Ishikawa (cell line): ENCODE measurements around the gene GALNT14.

Experiments
- CEBPB ChIP-seq: IDR thresholded peaks from 2 replicates; pipeline ENCODE4 v1.6.1; 2012
- CREB1 ChIP-seq: IDR thresholded peaks from 2 replicates; pipeline ENCODE4 v1.6.1; 2012; ENCODE audit warnings: low read depth
- EGR1 ChIP-seq: IDR thresholded peaks from 2 replicates; pipeline ENCODE4 v1.6.1; 2012
- EP300 ChIP-seq: IDR thresholded peaks from 2 replicates; pipeline ENCODE4 v1.6.1; 2012; ENCODE audit warnings: borderline replicate concordance
- FOXM1 ChIP-seq: IDR thresholded peaks from 2 replicates; pipeline ENCODE4 v1.6.1; 2012; ENCODE audit warnings: low read depth, borderline replicate concordance
- NFIC ChIP-seq: IDR thresholded peaks from 2 replicates; pipeline ENCODE4 v1.6.1; 2012
- RAD21 ChIP-seq: IDR thresholded peaks from 2 replicates; pipeline ENCODE4 v1.6.1; 2012; ENCODE audit warnings: low read depth
- REST ChIP-seq: IDR thresholded peaks from 2 replicates; pipeline ENCODE4 v1.6.1; 2012; ENCODE audit warnings: low read depth, mild to moderate bottlenecking
- TAF1 ChIP-seq: IDR thresholded peaks from 2 replicates; pipeline ENCODE4 v1.6.1; 2012; ENCODE audit warnings: low read depth, mild to moderate bottlenecking
- TCF12 ChIP-seq: IDR thresholded peaks from 2 replicates; pipeline ENCODE4 v1.6.1; 2012; ENCODE audit warnings: low read depth
- TEAD4 ChIP-seq: IDR thresholded peaks from 2 replicates; pipeline ENCODE4 v1.6.1; 2012
- YY1 ChIP-seq: IDR thresholded peaks from 2 replicates; pipeline ENCODE4 v1.6.1; 2012; ENCODE audit warnings: low read depth
- ZBTB7A ChIP-seq: IDR thresholded peaks from 2 replicates; pipeline ENCODE4 v1.6.1; 2012; ENCODE audit warnings: low read depth
- TF ChIP-seq, protein P1 (sequence below): IDR thresholded peaks from 2 replicates; pipeline ENCODE4 v1.6.1; 2012
- TF ChIP-seq, protein P2 (sequence below): IDR thresholded peaks from 2 replicates; pipeline ENCODE4 v1.6.1; 2012

Gene GALNT14

GRCh38 chr2:30959653-30960052 is 178.6 kb downstream of the GALNT14 start:
- TF ChIP-seq TAF1 = no peak
- TF ChIP-seq, protein P1, sequence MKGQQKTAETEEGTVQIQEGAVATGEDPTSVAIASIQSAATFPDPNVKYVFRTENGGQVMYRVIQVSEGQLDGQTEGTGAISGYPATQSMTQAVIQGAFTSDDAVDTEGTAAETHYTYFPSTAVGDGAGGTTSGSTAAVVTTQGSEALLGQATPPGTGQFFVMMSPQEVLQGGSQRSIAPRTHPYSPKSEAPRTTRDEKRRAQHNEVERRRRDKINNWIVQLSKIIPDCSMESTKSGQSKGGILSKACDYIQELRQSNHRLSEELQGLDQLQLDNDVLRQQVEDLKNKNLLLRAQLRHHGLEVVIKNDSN = 0 out of 2 replicates have a peak, but pooled peaks have one; percentile 22
- no peak for TF ChIP-seq TCF12
- no peak for TF ChIP-seq RAD21
- TF ChIP-seq EP300 = no peak
- TF ChIP-seq TEAD4 = no peak
- TF ChIP-seq, protein P2, sequence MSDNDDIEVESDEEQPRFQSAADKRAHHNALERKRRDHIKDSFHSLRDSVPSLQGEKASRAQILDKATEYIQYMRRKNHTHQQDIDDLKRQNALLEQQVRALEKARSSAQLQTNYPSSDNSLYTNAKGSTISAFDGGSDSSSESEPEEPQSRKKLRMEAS = no peak

GRCh38 chr2:30958918-30959265 is 179.3 kb downstream of the GALNT14 start:
- no peak for TF ChIP-seq RAD21
- TF ChIP-seq NFIC = no peak
- TF ChIP-seq TCF12 = no peak
- TF ChIP-seq REST = no peak
- TF ChIP-seq, protein P2 = no peak
- no peak for TF ChIP-seq CREB1
- TF ChIP-seq, protein P1 = no peak
- TF ChIP-seq FOXM1 = no peak
- no peak for TF ChIP-seq EGR1
- no peak for TF ChIP-seq TEAD4
- TF ChIP-seq EP300 = no peak
- no peak for TF ChIP-seq ZBTB7A
- TF ChIP-seq TAF1 = no peak
- TF ChIP-seq CEBPB = no peak
- no peak for TF ChIP-seq YY1

DNA sequence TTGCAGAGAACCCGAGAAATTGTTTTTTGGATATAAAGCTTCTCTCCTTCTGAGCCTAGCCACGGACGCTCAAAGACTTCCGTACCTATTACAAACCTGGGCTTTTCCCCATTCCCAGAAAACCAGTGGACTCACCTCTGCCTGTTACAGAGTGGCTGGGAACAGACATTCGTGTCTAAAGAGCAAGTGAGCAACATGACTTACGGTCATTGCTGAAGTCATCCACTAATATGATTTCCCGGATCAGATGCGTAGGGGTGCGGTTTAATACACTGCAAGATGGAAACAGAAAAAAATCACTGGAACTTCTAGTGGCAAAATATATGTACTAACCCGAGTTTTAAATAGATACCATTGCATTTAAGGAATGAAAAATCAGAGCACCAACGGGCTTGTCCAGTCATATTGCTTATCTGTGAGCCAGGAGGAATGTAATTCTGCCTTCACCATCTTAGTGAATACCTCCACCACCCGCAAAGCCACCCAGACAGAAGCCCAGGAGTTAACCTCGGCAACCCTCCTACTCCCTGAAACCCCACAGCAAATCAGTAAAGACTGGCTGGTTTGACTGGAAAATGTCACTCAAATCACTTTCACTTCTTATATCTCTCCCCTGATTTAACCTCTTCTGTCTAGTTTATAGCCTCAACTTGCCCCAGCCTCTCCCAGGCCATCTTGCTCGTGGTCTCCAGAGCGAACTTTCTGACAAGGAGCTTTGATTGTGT is 179.9 kb downstream of the GALNT14 start:
- TF ChIP-seq NFIC (no peak), TEAD4 (no peak), TCF12 (no peak), TAF1 (no peak), CREB1 (no peak), REST (no peak), EP300 (no peak), ZBTB7A (no peak), FOXM1 (no peak), CEBPB (no peak), YY1 (no peak), RAD21 (no peak), EGR1 (no peak)
- TF ChIP-seq, protein P1 = no peak

DNA sequence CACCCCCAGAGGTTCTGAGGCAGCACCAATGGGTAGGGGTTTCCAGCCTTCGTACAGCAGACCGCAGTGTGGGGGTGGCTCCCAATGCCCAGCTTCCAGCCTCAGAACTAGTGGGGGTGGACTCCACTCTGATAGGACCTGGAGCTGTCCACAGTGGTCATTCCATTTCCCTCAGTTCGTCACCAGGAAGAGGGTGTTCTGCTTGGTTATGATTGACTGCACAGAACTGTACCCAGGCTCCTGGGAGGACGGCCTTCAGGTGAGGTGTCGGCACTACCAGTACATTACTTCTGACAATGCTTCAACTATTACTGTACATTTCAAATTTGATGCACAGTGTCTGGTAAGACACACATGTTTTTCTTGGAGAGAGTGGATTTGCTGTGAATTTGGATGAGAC is 180.6 kb downstream of the GALNT14 start:
- TF ChIP-seq REST = peak; percentile 15; the same call in 1 of the 2 replicates
- TF ChIP-seq CEBPB = no peak
